ENCODE results near the gene MLYCD.

MLYCD gene

GRCh38 chr16:83915081-83915480, 16.2 kb downstream of the MLYCD start:
- peaks cover 9% of the 10 kb centered on the region for H3K4me1 ChIP-seq (ENCODE audit: insufficient read depth, insufficient read length)
- H3K4me3 ChIP-seq (ENCODE audit: insufficient read length, low read depth), result no peak overlapping the region
- H3K27me3 ChIP-seq (ENCODE audit: insufficient read depth, insufficient read length), result no peaks in the 10 kb centered on the region
- H3K9ac ChIP-seq (ENCODE audit: insufficient read length, low read depth), result no peak overlapping the region
- no peaks in the 10 kb centered on the region for H3K9me3 ChIP-seq (ENCODE audit: insufficient read depth, low read length)
- no peak for TF ChIP-seq YY1 (IDR thresholded peaks at IDR 0.05; ENCODE audit: insufficient read depth, insufficient read length)
- no peak for TF ChIP-seq SUZ12 (IDR thresholded peaks at IDR 0.05; ENCODE audit: extremely low read depth, insufficient read depth, insufficient read length)
- no peak for TF ChIP-seq ZNF274 (IDR thresholded peaks at IDR 0.05; ENCODE audit: low read depth, low read length)
- H3K36me3 ChIP-seq (ENCODE audit: insufficient read depth, insufficient read length, low read length), result peaks cover 62% of the 10 kb centered on the region
- DNase-seq (ENCODE audit: low read depth, low spot score), result no peak

- Histone ChIP-seq H3K9ac (ENCODE audit: insufficient read length, low read depth) (no peak overlapping the region), H3K4me1 (ENCODE audit: insufficient read depth, insufficient read length) (peaks cover 9% of the 10 kb centered on the region), H3K4me3 (ENCODE audit: insufficient read length, low read depth) (no peak overlapping the region), H3K36me3 (ENCODE audit: insufficient read depth, insufficient read length, low read length) (peaks cover 60% of the 10 kb centered on the region), H3K27me3 (ENCODE audit: insufficient read depth, insufficient read length) (no peaks in the 10 kb centered on the region), H3K9me3 (ENCODE audit: insufficient read depth, low read length) (no peaks in the 10 kb centered on the region)
- no peak for DNase-seq (ENCODE audit: low read depth, low spot score)
- no peak for TF ChIP-seq YY1 (IDR thresholded peaks at IDR 0.05; ENCODE audit: insufficient read depth, insufficient read length)
- no peak for TF ChIP-seq SUZ12 (IDR thresholded peaks at IDR 0.05; ENCODE audit: extremely low read depth, insufficient read depth, insufficient read length)
- no peak for TF ChIP-seq ZNF274 (IDR thresholded peaks at IDR 0.05; ENCODE audit: low read depth, low read length)
These were observed 16.6 kb downstream of the MLYCD start for GRCh38 chr16:83915491-83915890.

- TF ChIP-seq YY1 (IDR thresholded peaks at IDR 0.05; ENCODE audit: insufficient read depth, insufficient read length), result no peak
- H3K9ac ChIP-seq (ENCODE audit: insufficient read length, low read depth), result no peak overlapping the region
- H3K36me3 ChIP-seq (ENCODE audit: insufficient read depth, insufficient read length, low read length), result peaks cover 51% of the 10 kb centered on the region
- H3K4me1 ChIP-seq (ENCODE audit: insufficient read depth, insufficient read length), result peaks cover 2% of the 10 kb centered on the region
- H3K9me3 ChIP-seq (ENCODE audit: insufficient read depth, low read length), result no peaks in the 10 kb centered on the region
- no peak overlapping the region for H3K4me3 ChIP-seq (ENCODE audit: insufficient read length, low read depth)
- no peaks in the 10 kb centered on the region for H3K27me3 ChIP-seq (ENCODE audit: insufficient read depth, insufficient read length)
- no peak for DNase-seq (ENCODE audit: low read depth, low spot score)
These were observed 18.5 kb downstream of the MLYCD start for GRCh38 chr16:83917152-83918120.

GRCh38 chr16:83920894-83921491, 22.1 kb downstream of the MLYCD start:
- no peak for DNase-seq (ENCODE audit: low read depth, low spot score)
- Histone ChIP-seq H3K27me3 (ENCODE audit: insufficient read depth, insufficient read length) (no peaks in the 10 kb centered on the region), H3K9ac (ENCODE audit: insufficient read length, low read depth) (no peak overlapping the region), H3K4me1 (ENCODE audit: insufficient read depth, insufficient read length) (peaks cover under 1% of the 10 kb centered on the region), H3K4me3 (ENCODE audit: insufficient read length, low read depth) (no peak overlapping the region), H3K36me3 (ENCODE audit: insufficient read depth, insufficient read length, low read length) (peaks cover 34% of the 10 kb centered on the region), H3K9me3 (ENCODE audit: insufficient read depth, low read length) (no peaks in the 10 kb centered on the region)
- TF ChIP-seq SUZ12 (IDR thresholded peaks at IDR 0.05; ENCODE audit: extremely low read depth, insufficient read depth, insufficient read length) (no peak), ZNF274 (IDR thresholded peaks at IDR 0.05; ENCODE audit: low read depth, low read length) (no peak), YY1 (IDR thresholded peaks at IDR 0.05; ENCODE audit: insufficient read depth, insufficient read length) (no peak)

GRCh38 chr16:83923581-83924365, 24.9 kb downstream of the MLYCD start:
- no peak for DNase-seq (ENCODE audit: low read depth, low spot score)

GRCh38 chr16:83924686-83925085, 25.8 kb downstream of the MLYCD start:
- no peaks in the 10 kb centered on the region for H3K9me3 ChIP-seq (ENCODE audit: insufficient read depth, low read length)
- peaks cover 5% of the 10 kb centered on the region for H3K36me3 ChIP-seq (ENCODE audit: insufficient read depth, insufficient read length, low read length)
- H3K4me1 ChIP-seq (ENCODE audit: insufficient read depth, insufficient read length), result peaks cover 6% of the 10 kb centered on the region
- no peaks in the 10 kb centered on the region for H3K27me3 ChIP-seq (ENCODE audit: insufficient read depth, insufficient read length)
- no peak overlapping the region for H3K9ac ChIP-seq (ENCODE audit: insufficient read length, low read depth)
- DNase-seq (ENCODE audit: low read depth, low spot score), result no peak
- H3K4me3 ChIP-seq (ENCODE audit: insufficient read length, low read depth), result no peak overlapping the region
- TF ChIP-seq YY1 (IDR thresholded peaks at IDR 0.05; ENCODE audit: insufficient read depth, insufficient read length) (no peak), SUZ12 (IDR thresholded peaks at IDR 0.05; ENCODE audit: extremely low read depth, insufficient read depth, insufficient read length) (no peak), ZNF274 (IDR thresholded peaks at IDR 0.05; ENCODE audit: low read depth, low read length) (no peak)

More at GRCh38 chr16:83923581-83924365, 24.9 kb downstream of the MLYCD start:
- Histone ChIP-seq H3K4me3 (ENCODE audit: insufficient read length, low read depth) (no peak overlapping the region), H3K4me1 (ENCODE audit: insufficient read depth, insufficient read length) (peaks cover 6% of the 10 kb centered on the region), H3K36me3 (ENCODE audit: insufficient read depth, insufficient read length, low read length) (peaks cover 14% of the 10 kb centered on the region), H3K9me3 (ENCODE audit: insufficient read depth, low read length) (no peaks in the 10 kb centered on the region), H3K27me3 (ENCODE audit: insufficient read depth, insufficient read length) (no peaks in the 10 kb centered on the region), H3K9ac (ENCODE audit: insufficient read length, low read depth) (no peak overlapping the region)
- TF ChIP-seq YY1 (IDR thresholded peaks at IDR 0.05; ENCODE audit: insufficient read depth, insufficient read length) (no peak), ZNF274 (IDR thresholded peaks at IDR 0.05; ENCODE audit: low read depth, low read length) (no peak), SUZ12 (IDR thresholded peaks at IDR 0.05; ENCODE audit: extremely low read depth, insufficient read depth, insufficient read length) (no peak)

Data from NT2/D1 (cell line).